ENCODE measurements around the gene CD83. TPM values are rescaled to one million over a fixed set of nuclear protein-coding genes. Genes with fewer than 3 reads are reported as not detected.

CD83 gene
- total RNA-seq, 4 donors from 2014 or later = 0.27 to 0.72 (median 0.56) TPM; not detected in 1

DNA sequence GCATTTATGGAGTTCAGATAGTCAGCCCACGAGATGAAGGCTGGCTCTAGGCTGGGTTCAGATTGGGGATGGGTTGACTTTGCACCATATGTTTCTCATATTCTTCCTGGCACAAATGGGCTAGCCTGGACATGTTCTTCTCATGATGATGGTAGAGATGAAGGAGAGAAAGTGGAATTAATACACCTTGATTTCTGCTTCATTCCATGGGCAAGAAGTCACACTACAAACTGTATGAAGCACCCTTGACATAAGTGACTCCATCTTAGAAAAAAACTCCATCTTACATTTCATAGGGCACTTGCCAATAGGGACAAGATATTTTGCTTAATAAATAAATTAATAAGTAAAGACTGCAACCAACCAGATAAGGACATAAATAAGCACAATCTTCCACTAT is 12.0 kb upstream of the CD83 start:
- no peak for TF ChIP-seq POLR2A (IDR thresholded peaks at IDR 0.05)
- TF ChIP-seq, protein P1, sequence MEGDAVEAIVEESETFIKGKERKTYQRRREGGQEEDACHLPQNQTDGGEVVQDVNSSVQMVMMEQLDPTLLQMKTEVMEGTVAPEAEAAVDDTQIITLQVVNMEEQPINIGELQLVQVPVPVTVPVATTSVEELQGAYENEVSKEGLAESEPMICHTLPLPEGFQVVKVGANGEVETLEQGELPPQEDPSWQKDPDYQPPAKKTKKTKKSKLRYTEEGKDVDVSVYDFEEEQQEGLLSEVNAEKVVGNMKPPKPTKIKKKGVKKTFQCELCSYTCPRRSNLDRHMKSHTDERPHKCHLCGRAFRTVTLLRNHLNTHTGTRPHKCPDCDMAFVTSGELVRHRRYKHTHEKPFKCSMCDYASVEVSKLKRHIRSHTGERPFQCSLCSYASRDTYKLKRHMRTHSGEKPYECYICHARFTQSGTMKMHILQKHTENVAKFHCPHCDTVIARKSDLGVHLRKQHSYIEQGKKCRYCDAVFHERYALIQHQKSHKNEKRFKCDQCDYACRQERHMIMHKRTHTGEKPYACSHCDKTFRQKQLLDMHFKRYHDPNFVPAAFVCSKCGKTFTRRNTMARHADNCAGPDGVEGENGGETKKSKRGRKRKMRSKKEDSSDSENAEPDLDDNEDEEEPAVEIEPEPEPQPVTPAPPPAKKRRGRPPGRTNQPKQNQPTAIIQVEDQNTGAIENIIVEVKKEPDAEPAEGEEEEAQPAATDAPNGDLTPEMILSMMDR (IDR thresholded peaks at IDR 0.05 in 4 of 5, conservative IDR thresholded peaks at IDR 0.05 in 1 of 5) = no peak
- Histone ChIP-seq H3K36me3 (no peaks in the 10 kb centered on the region), H3K27me3 (peaks cover 0 to 8% (median 6%) of the 10 kb centered on the region in 3 donors), H3K9me3 (no peaks in the 10 kb centered on the region), H3K4me1 (no peaks in the 10 kb centered on the region), H3K4me3 (no peak overlapping the region), H3K27ac (no peak overlapping the region)
- intact Hi-C loops (cut with DNase I; ENCODE audit: low total_unique reads) = no loop called here
- DNase-seq = no peak
- ATAC-seq = no peak
- in situ Hi-C loops (cut with MboI; ENCODE audit: low sequenced_read_pairs in 4 of 4) = no loop called here

DNA sequence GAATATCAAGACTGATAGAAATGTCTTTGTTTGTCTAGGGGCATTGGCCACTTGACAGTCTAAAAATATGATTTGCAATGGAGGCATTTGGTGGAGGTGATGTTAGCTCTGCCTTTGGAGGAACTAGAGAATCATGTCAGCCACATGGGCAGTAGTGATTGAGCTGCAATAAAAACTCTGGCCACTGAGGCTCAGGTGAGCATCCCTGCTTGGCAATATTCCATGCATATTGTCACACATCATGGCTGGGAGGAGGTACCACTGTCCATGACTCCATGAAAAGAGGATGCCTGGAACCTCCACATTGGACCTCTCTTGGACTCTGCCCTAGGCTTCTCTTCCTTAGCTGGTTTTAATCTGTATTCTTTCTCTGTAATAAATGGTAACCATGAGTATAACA is 10.6 kb upstream of the CD83 start:
- in situ Hi-C loops (cut with MboI; ENCODE audit: low sequenced_read_pairs in 4 of 4) = no loop called here
- ATAC-seq = no peak
- no peak overlapping the region for H3K27ac ChIP-seq
- TF ChIP-seq POLR2A (IDR thresholded peaks at IDR 0.05) = no peak
- TF ChIP-seq, protein P1 (IDR thresholded peaks at IDR 0.05 in 4 of 5, conservative IDR thresholded peaks at IDR 0.05 in 1 of 5) = no peak
- H3K9me3 ChIP-seq = no peaks in the 10 kb centered on the region
- DNase-seq = no peak
- H3K27me3 ChIP-seq = peaks cover 0 to 8% (median 6%) of the 10 kb centered on the region in 3 donors
- H3K4me1 ChIP-seq = no peaks in the 10 kb centered on the region
- H3K36me3 ChIP-seq = no peaks in the 10 kb centered on the region
- peak overlapping the region in 1 of 4 donors; percentile 8 for H3K4me3 ChIP-seq
- intact Hi-C loops (cut with DNase I; ENCODE audit: low total_unique reads) = no loop called here

DNA sequence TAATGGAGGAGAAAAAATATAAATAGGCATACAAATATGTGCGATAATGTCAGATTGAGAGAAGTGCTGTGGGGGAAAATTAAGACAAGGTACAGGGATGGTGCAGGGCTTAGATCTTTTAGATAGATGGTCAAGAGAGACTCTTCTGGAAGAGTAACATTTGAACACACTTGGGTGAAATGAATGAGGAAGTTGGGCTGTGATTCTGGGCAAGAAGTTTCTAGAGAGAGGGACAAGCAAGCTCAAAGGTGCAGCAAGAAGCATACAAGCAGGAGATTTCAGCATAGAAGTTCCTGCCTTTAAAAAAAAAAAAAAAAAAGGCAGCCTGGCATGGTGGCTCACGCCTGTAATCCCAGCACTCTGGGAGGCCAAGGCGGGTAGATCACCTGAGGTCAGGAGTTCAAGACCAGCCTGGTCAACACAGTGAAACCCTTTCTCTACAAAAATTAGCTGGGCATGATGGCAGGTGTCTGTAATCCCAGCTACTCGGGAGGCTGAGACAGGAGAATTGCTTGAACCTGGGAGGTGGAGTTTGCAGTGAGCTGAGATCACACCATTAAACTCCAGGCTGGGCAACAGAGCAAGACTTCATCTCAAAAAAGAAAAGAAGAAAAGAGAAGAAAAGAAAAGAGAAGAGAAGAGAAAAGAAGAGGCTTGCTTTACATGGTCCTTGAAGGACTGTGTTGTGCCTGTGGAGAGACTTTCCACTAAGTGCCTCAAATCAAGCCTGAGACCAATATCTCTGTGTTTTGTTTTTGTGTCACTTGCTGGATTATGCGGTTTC is 9.7 kb upstream of the CD83 start:
- Histone ChIP-seq H3K36me3 (no peaks in the 10 kb centered on the region), H3K27ac (no peak overlapping the region), H3K9me3 (no peaks in the 10 kb centered on the region), H3K4me1 (no peaks in the 10 kb centered on the region), H3K4me3 (no peak overlapping the region), H3K27me3 (peaks cover 0 to 6% (median 5%) of the 10 kb centered on the region in 3 donors)
- in situ Hi-C loops (cut with MboI; ENCODE audit: low sequenced_read_pairs in 4 of 4) (no loop called here), intact Hi-C loops (cut with DNase I; ENCODE audit: low total_unique reads) (no loop called here)
- no peak for ATAC-seq
- TF ChIP-seq, protein P1 (IDR thresholded peaks at IDR 0.05 in 4 of 5, conservative IDR thresholded peaks at IDR 0.05 in 1 of 5) = no peak
- no peak for TF ChIP-seq POLR2A (IDR thresholded peaks at IDR 0.05)
- no peak for DNase-seq

DNA sequence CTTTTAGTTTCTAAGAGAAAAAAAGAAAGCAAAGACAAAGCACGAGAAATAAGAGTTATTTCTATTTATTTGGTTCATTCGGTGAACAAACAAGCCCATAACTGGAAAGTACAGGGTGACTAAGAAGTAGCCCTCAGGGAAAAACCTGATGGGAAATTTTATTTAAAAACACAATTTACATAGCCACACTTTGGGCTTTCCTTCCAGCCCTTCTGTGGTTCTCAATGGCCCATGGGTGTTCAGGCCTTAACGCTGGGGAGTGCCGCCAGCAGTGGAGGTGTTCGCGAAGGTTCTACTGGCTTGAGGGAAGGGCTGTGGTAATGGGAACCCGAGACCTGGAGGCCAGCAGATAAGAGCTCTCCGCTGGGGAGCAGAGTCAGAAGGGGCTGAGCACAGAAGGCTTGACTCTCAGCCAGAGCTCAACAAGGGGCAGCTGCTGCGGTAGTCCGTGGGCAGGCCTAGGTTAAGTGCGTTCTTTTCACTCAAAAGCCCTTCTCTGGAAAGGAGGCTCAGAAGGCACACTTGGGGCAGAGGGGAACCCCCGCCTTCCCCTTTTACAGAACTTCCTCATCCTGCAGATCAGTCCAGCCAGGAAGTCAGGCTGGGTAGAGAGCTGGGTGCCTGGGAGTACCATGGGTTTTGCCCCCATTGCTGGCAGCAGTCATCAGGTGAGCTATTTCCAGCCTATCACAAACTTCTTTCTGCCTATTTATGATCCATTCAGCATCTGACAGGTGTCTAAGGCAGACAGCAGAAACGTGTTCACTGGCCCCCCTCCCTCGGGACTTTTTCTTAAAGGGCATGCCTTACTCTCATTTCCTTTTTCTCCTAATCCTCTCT is 8.8 kb upstream of the CD83 start:
- Histone ChIP-seq H3K4me1 (no peaks in the 10 kb centered on the region), H3K27me3 (peaks cover 0 to 6% (median 5%) of the 10 kb centered on the region in 3 donors), H3K27ac (no peak overlapping the region), H3K9me3 (no peaks in the 10 kb centered on the region), H3K4me3 (no peak overlapping the region), H3K36me3 (no peaks in the 10 kb centered on the region)
- ATAC-seq (no peak), DNase-seq (peak in 1 of 2 donors; percentile 21)
- intact Hi-C loops (cut with DNase I; ENCODE audit: low total_unique reads) = no loop called here
- in situ Hi-C loops (cut with MboI; ENCODE audit: low sequenced_read_pairs in 4 of 4) = no loop called here
- TF ChIP-seq, protein P1 (IDR thresholded peaks at IDR 0.05 in 4 of 5, conservative IDR thresholded peaks at IDR 0.05 in 1 of 5) = no peak
- no peak for TF ChIP-seq POLR2A (IDR thresholded peaks at IDR 0.05)

Measured in gastrocnemius medialis (tissue), 4 donors.